Cardiac septum (tissue), 1 donor: Measurements from ENCODE around the gene PRCD. TPM values are rescaled to one million over a fixed set of nuclear protein-coding genes. Genes with fewer than 3 reads are reported as not detected.
A peak's percentile ranks its signal among the peaks of the same experiment; 100 is the strongest.

Experiments used
- DNase-seq: peaks from one replicate; pipeline ENCODE4 v3.0.0-alpha.2; 2020; ENCODE audit warnings: low spot score
- intact Hi-C: fragments of 100-400 bp; cut with DNase I; formaldehyde crosslinking; loops from one replicate; pipeline ENCODE4 v1.14.0; 2022
- long read RNA-seq: library from polyadenylated mRNA; unstranded; transcript quantifications from one replicate; pipeline ENCODE4 v2.0.0, GENCODE V29; 2021
- total RNA-seq: library from RNA; stranded (reverse); fragmentation: NEBNext Ultra II Directional; extraction: Animal tissue kit (Norgen Biotek cat#: 25700); gene quantifications from one replicate; pipeline ENCODE4 v1.2.1, GENCODE V29; 2021
- donor health status: DM: no; HTN: no; CAD: no.

The PRCD gene
- total RNA-seq: 2.7 TPM
- long read RNA-seq: 0 reads

- peak; percentile 70 for DNase-seq
- intact Hi-C loops: loop anchor here (5.0 kb wide), 1 partner anchor 178 kb away; no protein-coding TSS in a partner anchor
Measured at GRCh38 chr17:76539631-76540271, at the start of gene PRCD. PRCD (plus strand) TSS chr17:76540044; CDS start chr17:76540142, 98 bp downstream.

- no peak for DNase-seq
- intact Hi-C loops: no loop called here
Measured at GRCh38 chr17:76490112-76490710, 49.6 kb upstream of the PRCD start.

GRCh38 chr17:76491271-76492122 lies 48.3 kb upstream of the PRCD start:
- no peak for DNase-seq
- intact Hi-C loops: no loop called here

GRCh38 chr17:76492123-76492988 lies 47.5 kb upstream of the PRCD start:
- DNase-seq: no peak
- intact Hi-C loops: no loop called here

- intact Hi-C loops: no loop called here
- DNase-seq: peak; percentile 93
Measured at GRCh38 chr17:76492989-76493501, 46.8 kb upstream of the PRCD start.

- no peak for DNase-seq
- intact Hi-C loops: no loop called here
Measured at GRCh38 chr17:76493505-76494167, 46.2 kb upstream of the PRCD start.

GRCh38 chr17:76495663-76496400 lies 44.0 kb upstream of the PRCD start:
- intact Hi-C loops: loop anchor here (5.0 kb wide), 1 partner anchor 89 kb away; no protein-coding TSS in a partner anchor
- no peak for DNase-seq

- no peak for DNase-seq
- intact Hi-C loops: loop anchor here (5.0 kb wide), 1 partner anchor 89 kb away; no protein-coding TSS in a partner anchor
Measured at GRCh38 chr17:76496464-76496863, 43.4 kb upstream of the PRCD start.

- intact Hi-C loops: loop anchor here (5.0 kb wide), 1 partner anchor 90 kb away; no protein-coding TSS in a partner anchor
- DNase-seq: no peak
Measured at GRCh38 chr17:76497699-76497978, 42.2 kb upstream of the PRCD start.

GRCh38 chr17:76497979-76498875 lies 41.6 kb upstream of the PRCD start:
- intact Hi-C loops: loop anchor here (5.0 kb wide), 1 partner anchor 91 kb away; no protein-coding TSS in a partner anchor
- peak; percentile 90 for DNase-seq

- intact Hi-C loops: loop anchor here (5.0 kb wide), 1 partner anchor 92 kb away; no protein-coding TSS in a partner anchor
- no peak for DNase-seq
Measured at GRCh38 chr17:76498876-76499251, 41.0 kb upstream of the PRCD start.

GRCh38 chr17:76499267-76499667 lies 40.6 kb upstream of the PRCD start:
- intact Hi-C loops: loop anchor here (5.0 kb wide), 1 partner anchor 92 kb away; no protein-coding TSS in a partner anchor
- no peak for DNase-seq

- DNase-seq: no peak
- intact Hi-C loops: no loop called here
Measured at GRCh38 chr17:76500074-76500746, 39.6 kb upstream of the PRCD start.

- intact Hi-C loops: no loop called here
- no peak for DNase-seq
Measured at GRCh38 chr17:76500747-76501017, 39.2 kb upstream of the PRCD start.

- peak; percentile 98 for DNase-seq
- intact Hi-C loops: no loop called here
Measured at GRCh38 chr17:76501018-76501826, 38.6 kb upstream of the PRCD start, which contains the start of gene RHBDF2. RHBDF2 (minus strand) TSS chr17:76501423; CDS start chr17:76481524, 19,899 bp downstream.

GRCh38 chr17:76501827-76502307 lies 38.0 kb upstream of the PRCD start:
- intact Hi-C loops: no loop called here
- DNase-seq: no peak
